PC-9 (cell line): Measurements from ENCODE around the gene DPYD.

Experiments used
- EZH2 ChIP-seq: fragments of 200-600 bp; sonication (generic); IDR thresholded peaks from 2 replicates; pipeline ENCODE4 v1.8.0; 2017; ENCODE audit warnings: antibody characterized with exemption, low read depth
- TF ChIP-seq, protein P1 (sequence below): fragments of 200-600 bp; sonication (generic); conservative IDR thresholded peaks from 2 replicates; pipeline ENCODE4 v1.6.1; 2017; ENCODE audit warnings: mixed run types, antibody characterized with exemption, mild to moderate bottlenecking, moderate library complexity

GRCh38 chr1:97636941-97637340 is 283.9 kb downstream of the DPYD start:
- TF ChIP-seq, protein P1, sequence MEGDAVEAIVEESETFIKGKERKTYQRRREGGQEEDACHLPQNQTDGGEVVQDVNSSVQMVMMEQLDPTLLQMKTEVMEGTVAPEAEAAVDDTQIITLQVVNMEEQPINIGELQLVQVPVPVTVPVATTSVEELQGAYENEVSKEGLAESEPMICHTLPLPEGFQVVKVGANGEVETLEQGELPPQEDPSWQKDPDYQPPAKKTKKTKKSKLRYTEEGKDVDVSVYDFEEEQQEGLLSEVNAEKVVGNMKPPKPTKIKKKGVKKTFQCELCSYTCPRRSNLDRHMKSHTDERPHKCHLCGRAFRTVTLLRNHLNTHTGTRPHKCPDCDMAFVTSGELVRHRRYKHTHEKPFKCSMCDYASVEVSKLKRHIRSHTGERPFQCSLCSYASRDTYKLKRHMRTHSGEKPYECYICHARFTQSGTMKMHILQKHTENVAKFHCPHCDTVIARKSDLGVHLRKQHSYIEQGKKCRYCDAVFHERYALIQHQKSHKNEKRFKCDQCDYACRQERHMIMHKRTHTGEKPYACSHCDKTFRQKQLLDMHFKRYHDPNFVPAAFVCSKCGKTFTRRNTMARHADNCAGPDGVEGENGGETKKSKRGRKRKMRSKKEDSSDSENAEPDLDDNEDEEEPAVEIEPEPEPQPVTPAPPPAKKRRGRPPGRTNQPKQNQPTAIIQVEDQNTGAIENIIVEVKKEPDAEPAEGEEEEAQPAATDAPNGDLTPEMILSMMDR: no peak
- no peak for TF ChIP-seq EZH2
